K562 (cell line): ENCODE measurements around the gene CPT1A. TPM values are rescaled to one million over a fixed set of nuclear protein-coding genes. Genes with fewer than 3 reads are reported as not detected.
A peak's percentile ranks its signal among the peaks of the same experiment; 100 is the strongest.

Experiments used
- CBFA2T3 ChIP-seq: fragments of 450-650 bp; IDR thresholded peaks from 2 replicates; pipeline ENCODE4 v1.6.1; 2017
- CBX3 ChIP-seq, 2 experiments: IDR thresholded peaks; 1 replicate in 1 of 2; 2 replicates in 1 of 2; pipeline ENCODE4 v1.6.1; 2012; ENCODE audit warnings: inconsistent platforms in 2 of 2, low read length in 2 of 2, borderline replicate concordance in 1 of 2, control low read depth in 1 of 2
- IRF2 ChIP-seq: sonication (generic); formaldehyde crosslinking; IDR thresholded peaks from 2 replicates; pipeline ENCODE4 v1.8.1; 2022; ENCODE audit warnings: mild to moderate bottlenecking, missing genetic modification reagents
- JUNB ChIP-seq: fragments of 450-650 bp; formaldehyde crosslinking; conservative IDR thresholded peaks from 2 replicates; pipeline ENCODE4 v1.4.0; 2020; ENCODE audit warnings: mild to moderate bottlenecking
- MYNN ChIP-seq, 2 experiments: sonication (generic); formaldehyde crosslinking in 1 of 2; IDR thresholded peaks; 2 replicates each; pipeline versions ENCODE4 v1.5.0 to v1.6.1; 2016 to 2020; ENCODE audit warnings: antibody characterized with exemption in 1 of 2, missing genetic modification reagents in 1 of 2
- NELFE ChIP-seq: IDR thresholded peaks from 2 replicates; pipeline ENCODE4 v1.6.1; 2011; ENCODE audit warnings: mild to moderate bottlenecking; ENCODE audit not compliant: insufficient read depth, insufficient read length
- POLR2G ChIP-seq: fragments of 200-400 bp; formaldehyde crosslinking; IDR thresholded peaks from 2 replicates; pipeline ENCODE4 v1.6.1; 2017; ENCODE audit warnings: low read depth, mild to moderate bottlenecking, antibody characterized with exemption, low read length, moderate library complexity
- TSC22D4 ChIP-seq: fragments of 450-650 bp; IDR thresholded peaks from 2 replicates; pipeline ENCODE4 v1.6.1; 2016; ENCODE audit warnings: missing genetic modification characterization, missing biosample characterization, control low read depth
- U2AF2 ChIP-seq: fragments of 200-400 bp; formaldehyde crosslinking; optimal IDR thresholded peaks from 2 replicates; pipeline ENCODE3; 2017; ENCODE audit warnings: low read depth, mild to moderate bottlenecking, low read length
- YY1 ChIP-seq, 3 experiments: IDR thresholded peaks; 2 replicates each; pipeline ENCODE4 v1.6.1; 2011; ENCODE audit warnings: low read length in 2 of 3, mild to moderate bottlenecking in 2 of 3, moderate library complexity in 2 of 3, borderline replicate concordance in 1 of 3, control low read depth in 1 of 3, low read depth in 1 of 3; ENCODE audit not compliant: insufficient read depth in 3 of 3, insufficient replicate concordance in 2 of 3, control insufficient read depth in 1 of 3, insufficient read length in 1 of 3; ENCODE audit errors: extremely low read depth in 1 of 3
- ZBTB17 ChIP-seq: fragments of 450-650 bp; formaldehyde crosslinking; IDR thresholded peaks from 2 replicates; pipeline ENCODE4 v1.4.0; 2020; ENCODE audit warnings: mild to moderate bottlenecking
- ZBTB34 ChIP-seq: fragments of 250-450 bp; sonication (Bioruptor Pico); IDR thresholded peaks from 2 replicates; pipeline ENCODE4 v1.8.0; 2021; ENCODE audit warnings: mild to moderate bottlenecking, moderate library complexity
- ZNF175 ChIP-seq: fragments of 200-800 bp; sonication (Bioruptor generic); IDR thresholded peaks from 2 replicates; pipeline ENCODE4 v1.6.1; 2016; ENCODE audit warnings: low read depth, mild to moderate bottlenecking, missing genetic modification characterization, missing compliant biosample characterization
- ZNF518B ChIP-seq: fragments of 250-450 bp; sonication (Bioruptor Pico); IDR thresholded peaks from 2 replicates; pipeline ENCODE4 v1.5.0; 2021; ENCODE audit warnings: mild to moderate bottlenecking, moderate library complexity
- polyA plus RNA-seq, 8 experiments: library from polyadenylated mRNA; depleted of rRNA in 4 of 8; stranded (reverse) in 5 of 8; unstranded in 3 of 8; fragments of >200 nt; fragmentation: Nextera tagmentation in 2 of 8; fragmentation: Illumina TruSeq in 1 of 8; extraction: Ambion mirVana in 2 of 8; extraction: Trizol in 1 of 8; gene quantifications; 2 replicates each; pipeline versions ENCODE4 v1.2.1 to v1.2.3, GENCODE V29; 2011 to 2014; ENCODE audit warnings: inconsistent platforms in 1 of 8, missing spikeins in 1 of 8
- total RNA-seq, 7 experiments: library from RNA; depleted of rRNA in 6 of 7; stranded (reverse); fragments of >200 nt in 6 of 7; fragmentation: Illumina TruSeq in 2 of 7; extraction: Trizol in 2 of 7; gene quantifications; 2 replicates each; pipeline versions ENCODE4 v1.2.1 to v1.2.3, GENCODE V29; 2011 to 2021; ENCODE audit warnings: low replicate concordance in 1 of 7
- TF ChIP-seq, protein P1 (sequence below): sonication (generic); formaldehyde crosslinking; IDR thresholded peaks from 2 replicates; pipeline ENCODE4 v1.8.1; 2022; ENCODE audit warnings: missing genetic modification reagents
- TF ChIP-seq, protein P2 (sequence below): fragments of 250-450 bp; sonication (Bioruptor Pico); IDR thresholded peaks from 2 replicates; pipeline ENCODE4 v1.5.1; 2021; ENCODE audit warnings: mild to moderate bottlenecking
- TF ChIP-seq, protein P3 (sequence below): sonication (generic); formaldehyde crosslinking; IDR thresholded peaks from 2 replicates; pipeline ENCODE4 v1.8.1; 2022; ENCODE audit warnings: missing genetic modification reagents

The CPT1A gene
- total and polyA plus RNA-seq, 9 of the 15 experiments (the other 6 are each of a cell fraction or from before 2014, with no cell fraction given), result 2.6 to 29.1 (median 12.3) TPM

DNA sequence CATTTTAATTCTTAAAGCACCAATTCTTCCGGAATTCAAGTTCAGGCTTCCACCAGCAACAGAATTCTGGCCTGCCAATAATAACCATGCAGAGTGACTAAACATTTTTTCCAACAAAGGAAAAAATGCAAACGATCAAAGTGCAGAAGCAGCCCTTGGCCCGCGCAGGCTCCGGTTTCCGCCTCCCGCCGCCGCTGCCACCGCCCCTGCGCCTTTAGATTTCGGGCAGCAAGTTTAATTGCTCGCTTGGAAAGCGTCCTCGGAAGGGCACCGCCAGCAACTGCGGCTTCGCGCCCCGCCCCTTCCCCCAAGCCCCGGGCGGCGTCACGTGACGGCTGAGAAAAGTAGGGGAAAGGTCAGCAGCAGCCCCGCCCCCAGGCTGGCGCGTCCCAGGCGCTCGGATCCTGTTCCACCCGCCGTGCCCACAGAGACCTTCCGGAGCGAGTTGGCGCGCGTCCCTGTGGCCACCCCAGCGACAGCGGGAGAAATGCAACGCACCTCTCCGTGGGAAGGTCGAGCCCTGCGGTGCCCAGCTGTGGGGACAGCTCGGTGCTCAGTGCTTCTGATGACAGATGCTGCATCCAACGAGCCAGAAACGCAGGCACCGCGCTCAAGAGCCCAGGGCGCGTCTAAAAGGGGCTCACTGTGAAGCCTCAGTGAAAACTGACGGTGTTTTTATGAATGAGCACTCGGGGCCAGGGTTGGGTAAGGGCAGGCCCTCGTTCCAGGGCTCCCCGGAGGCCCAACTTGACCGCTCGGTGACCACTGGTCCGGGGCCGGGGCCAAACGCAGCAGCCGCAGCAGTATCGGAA lies 2.5 kb downstream of the CPT1A start (continued):
- TF ChIP-seq ZBTB34, result no peak
- peak; percentile 76 for TF ChIP-seq POLR2G
- no peak for TF ChIP-seq NELFE
- no peak for TF ChIP-seq ZNF518B (CRISPR knock-in tag)
- peak; percentile 36; the same call in 1 of the 2 replicates for TF ChIP-seq ZNF175 (CRISPR knock-in tag)
- TF ChIP-seq, protein P1, sequence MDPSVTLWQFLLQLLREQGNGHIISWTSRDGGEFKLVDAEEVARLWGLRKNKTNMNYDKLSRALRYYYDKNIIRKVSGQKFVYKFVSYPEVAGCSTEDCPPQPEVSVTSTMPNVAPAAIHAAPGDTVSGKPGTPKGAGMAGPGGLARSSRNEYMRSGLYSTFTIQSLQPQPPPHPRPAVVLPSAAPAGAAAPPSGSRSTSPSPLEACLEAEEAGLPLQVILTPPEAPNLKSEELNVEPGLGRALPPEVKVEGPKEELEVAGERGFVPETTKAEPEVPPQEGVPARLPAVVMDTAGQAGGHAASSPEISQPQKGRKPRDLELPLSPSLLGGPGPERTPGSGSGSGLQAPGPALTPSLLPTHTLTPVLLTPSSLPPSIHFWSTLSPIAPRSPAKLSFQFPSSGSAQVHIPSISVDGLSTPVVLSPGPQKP, result no peak
- TF ChIP-seq U2AF2, result no peak
- no peak for TF ChIP-seq TSC22D4 (tag)
- no peak for TF ChIP-seq JUNB (CRISPR knock-in tag)
- TF ChIP-seq, protein P2, sequence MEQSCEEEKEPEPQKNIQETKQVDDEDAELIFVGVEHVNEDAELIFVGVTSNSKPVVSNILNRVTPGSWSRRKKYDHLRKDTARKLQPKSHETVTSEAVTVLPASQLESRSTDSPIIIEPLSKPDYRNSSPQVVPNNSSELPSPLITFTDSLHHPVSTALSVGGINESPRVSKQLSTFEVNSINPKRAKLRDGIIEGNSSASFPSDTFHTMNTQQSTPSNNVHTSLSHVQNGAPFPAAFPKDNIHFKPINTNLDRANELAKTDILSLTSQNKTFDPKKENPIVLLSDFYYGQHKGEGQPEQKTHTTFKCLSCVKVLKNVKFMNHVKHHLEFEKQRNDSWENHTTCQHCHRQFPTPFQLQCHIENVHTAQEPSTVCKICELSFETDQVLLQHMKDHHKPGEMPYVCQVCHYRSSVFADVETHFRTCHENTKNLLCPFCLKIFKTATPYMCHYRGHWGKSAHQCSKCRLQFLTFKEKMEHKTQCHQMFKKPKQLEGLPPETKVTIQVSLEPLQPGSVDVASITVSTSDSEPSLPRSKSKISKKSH (CRISPR knock-in tag), result no peak
- no peak for TF ChIP-seq ZBTB17 (CRISPR knock-in tag)
- TF ChIP-seq, protein P3, sequence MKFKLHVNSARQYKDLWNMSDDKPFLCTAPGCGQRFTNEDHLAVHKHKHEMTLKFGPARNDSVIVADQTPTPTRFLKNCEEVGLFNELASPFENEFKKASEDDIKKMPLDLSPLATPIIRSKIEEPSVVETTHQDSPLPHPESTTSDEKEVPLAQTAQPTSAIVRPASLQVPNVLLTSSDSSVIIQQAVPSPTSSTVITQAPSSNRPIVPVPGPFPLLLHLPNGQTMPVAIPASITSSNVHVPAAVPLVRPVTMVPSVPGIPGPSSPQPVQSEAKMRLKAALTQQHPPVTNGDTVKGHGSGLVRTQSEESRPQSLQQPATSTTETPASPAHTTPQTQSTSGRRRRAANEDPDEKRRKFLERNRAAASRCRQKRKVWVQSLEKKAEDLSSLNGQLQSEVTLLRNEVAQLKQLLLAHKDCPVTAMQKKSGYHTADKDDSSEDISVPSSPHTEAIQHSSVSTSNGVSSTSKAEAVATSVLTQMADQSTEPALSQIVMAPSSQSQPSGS, result no peak
- no peak for TF ChIP-seq MYNN (IDR thresholded peaks at IDR 0.05)
- TF ChIP-seq MYNN (CRISPR knock-in tag; IDR thresholded peaks at IDR 0.05), result no peak
- TF ChIP-seq CBFA2T3, result no peak
- peak in 1 of 2 experiments; percentile 16; a peak in 1 of 3 replicates for TF ChIP-seq CBX3 (IDR thresholded peaks at IDR 0.05; ENCODE audit: borderline replicate concordance in 1 of 2, low read length in 2 of 2)
- TF ChIP-seq IRF2, result no peak
- TF ChIP-seq YY1 (IDR thresholded peaks at IDR 0.05; ENCODE audit: borderline replicate concordance in 1 of 3, control insufficient read depth in 1 of 3, extremely low read depth in 1 of 3, insufficient read depth in 3 of 3, insufficient read length in 1 of 3, insufficient replicate concordance in 2 of 3, low read depth in 1 of 3, low read length in 2 of 3), result peak in 1 of 3 experiments; percentile 32
